Measurements from ENCODE around the gene PFKFB1.

- no peak for TF ChIP-seq POLR2A (IDR thresholded peaks at IDR 0.05; ENCODE audit: low read depth, low read length)
- no peak for TF ChIP-seq TAF1 (IDR thresholded peaks at IDR 0.05; ENCODE audit: borderline replicate concordance, low read depth, low read length)
- TF ChIP-seq POLR2AphosphoS5 (IDR thresholded peaks at IDR 0.05; ENCODE audit: low read depth, low read length), result no peak
Observed at GRCh38 chrX:54930291-54931049, 63.5 kb downstream of the PFKFB1 start.

Measured in GM12892 (cell line).